Ovary (tissue), 9 donors: Measurements from ENCODE around the gene DDX47. TPM values are rescaled to one million over a fixed set of nuclear protein-coding genes. Genes with fewer than 3 reads are reported as not detected.

ENCODE experiments used
- DNase-seq, 5 donors: peaks; one replicate each; pipeline ENCODE4 v3.0.0-alpha.2; 2019 to 2020
- H3K27ac ChIP-seq, 2 donors: fragments of 200-600 bp; one replicate each; pipeline versions ENCODE4 v1.5.1 to v1.8.0; 2019 to 2022
- H3K27me3 ChIP-seq: fragments of 200-600 bp; one replicate; pipeline ENCODE4 v1.8.0; 2022
- H3K36me3 ChIP-seq: fragments of 200-600 bp; sonication (generic); one replicate; pipeline ENCODE4 v1.5.1; 2019
- H3K4me1 ChIP-seq: one replicate; pipeline ENCODE4 v1.8.1; 2013; ENCODE audit warnings: mild to moderate bottlenecking, moderate library complexity; ENCODE audit not compliant: insufficient read depth
- H3K4me3 ChIP-seq: fragments of 200-600 bp; sonication (generic); one replicate; pipeline ENCODE4 v1.5.1; 2017
- H3K9me3 ChIP-seq, 2 donors: fragments of 200-600 bp in 1 of 2; sonication (generic) in 1 of 2; one replicate each; pipeline versions ENCODE4 v1.5.1 to v1.8.1; 2013 to 2019; ENCODE audit warnings: mild to moderate bottlenecking in 1 of 2, moderate library complexity in 1 of 2
- EP300 ChIP-seq: sonication (generic); formaldehyde crosslinking; IDR thresholded peaks from one replicate; pipeline ENCODE4 v1.6.1; 2017; ENCODE audit warnings: antibody characterized with exemption
- POLR2A ChIP-seq: fragments of 450-650 bp; IDR thresholded peaks from one replicate; pipeline ENCODE4 v1.6.1; 2017; ENCODE audit warnings: antibody characterized with exemption, mild to moderate bottlenecking, moderate library complexity
- WGBS, 3 donors: extraction: QIAGEN DNeasy Blood & Tissue Kit in 1 of 3; methylation state at CpG; one replicate each; pipeline versions ENCODE4 v1.1.5 to v1.1.7; 2013 to 2017; 5-methylcytosine and 5-hydroxymethylcytosine counted together
- intact Hi-C, 4 donors: fragments of 100-400 bp; cut with DNase I; formaldehyde crosslinking; loops; one replicate each; pipeline versions ENCODE4 v1.11.0 to v1.15.1; 2022 to 2023
- polyA plus RNA-seq, 2 donors: library from polyadenylated mRNA; stranded (reverse); fragments of 200-250 nt in 1 of 2; fragments of 350-450 nt in 1 of 2; fragmentation: Illumina TruSeq in 1 of 2; extraction: RNeasy Lipid Tissue Mini Kit (QIAGEN cat#74804) in 1 of 2; gene quantifications; one replicate each; pipeline ENCODE4 v1.2.3, GENCODE V29; 2013 to 2014
- total RNA-seq, 7 donors: library from RNA; depleted of rRNA in 2 of 7; stranded (reverse); fragments of >200 nt in 2 of 7; fragmentation: NEBNext Ultra II Directional in 3 of 7; extraction: Animal tissue kit (Norgen Biotek cat#: 25700) in 3 of 7; gene quantifications; one replicate each; pipeline versions ENCODE4 v1.1.0 to v1.2.4, GENCODE V29; 2016 to 2023
- TF ChIP-seq, protein P1 (sequence below), 3 donors: fragments of 450-650 bp in 2 of 3; fragments of 200-600 bp in 1 of 3; IDR thresholded peaks; one replicate each; pipeline versions ENCODE4 v1.5.1 to v1.8.0; 2016 to 2022; ENCODE audit warnings: antibody characterized with exemption in 3 of 3, mild to moderate bottlenecking in 1 of 3
- donor health status: DM: no; HTN: no; CAD: no; lungs with moderate emphysema.
- donor health status: DM: no; HTN: no; CAD: no.
- donor health status: Bipolar disorder and iron deficiency.
- donor health status: DM: yes; HTN: yes; CAD: no.
- donor health status: DM: no; HTN: no; CAD: no.
- donor health status: DM: yes; HTN: yes; CAD: no.

Gene DDX47
- total and polyA plus RNA-seq, 9 donors = 38.6 to 71.7 (median 52.3) TPM

- Histone ChIP-seq H3K36me3 (no peaks in the 10 kb centered on the region), H3K27ac (no peak overlapping the region), H3K9me3 (no peaks in the 10 kb centered on the region), H3K4me3 (no peak overlapping the region), H3K27me3 (no peaks in the 10 kb centered on the region), H3K4me1 (peaks cover 2% of the 10 kb centered on the region)
- intact Hi-C loops = no loop called here
- WGBS, 3 donors = 86 to 88% (median 87%) methylated on average over 6 of the region's 6 CpGs
- TF ChIP-seq, protein P1, sequence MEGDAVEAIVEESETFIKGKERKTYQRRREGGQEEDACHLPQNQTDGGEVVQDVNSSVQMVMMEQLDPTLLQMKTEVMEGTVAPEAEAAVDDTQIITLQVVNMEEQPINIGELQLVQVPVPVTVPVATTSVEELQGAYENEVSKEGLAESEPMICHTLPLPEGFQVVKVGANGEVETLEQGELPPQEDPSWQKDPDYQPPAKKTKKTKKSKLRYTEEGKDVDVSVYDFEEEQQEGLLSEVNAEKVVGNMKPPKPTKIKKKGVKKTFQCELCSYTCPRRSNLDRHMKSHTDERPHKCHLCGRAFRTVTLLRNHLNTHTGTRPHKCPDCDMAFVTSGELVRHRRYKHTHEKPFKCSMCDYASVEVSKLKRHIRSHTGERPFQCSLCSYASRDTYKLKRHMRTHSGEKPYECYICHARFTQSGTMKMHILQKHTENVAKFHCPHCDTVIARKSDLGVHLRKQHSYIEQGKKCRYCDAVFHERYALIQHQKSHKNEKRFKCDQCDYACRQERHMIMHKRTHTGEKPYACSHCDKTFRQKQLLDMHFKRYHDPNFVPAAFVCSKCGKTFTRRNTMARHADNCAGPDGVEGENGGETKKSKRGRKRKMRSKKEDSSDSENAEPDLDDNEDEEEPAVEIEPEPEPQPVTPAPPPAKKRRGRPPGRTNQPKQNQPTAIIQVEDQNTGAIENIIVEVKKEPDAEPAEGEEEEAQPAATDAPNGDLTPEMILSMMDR (IDR thresholded peaks at IDR 0.05) = no peak
- TF ChIP-seq POLR2A (no peak), EP300 (no peak)
- DNase-seq = no peak
Measured at GRCh38 chr12:12821975-12822374, 8.8 kb downstream of the DDX47 start.

- TF ChIP-seq, protein P1 (IDR thresholded peaks at IDR 0.05) = no peak
- TF ChIP-seq POLR2A = no peak
- no peak for TF ChIP-seq EP300
- Histone ChIP-seq H3K27me3 (no peaks in the 10 kb centered on the region), H3K36me3 (no peaks in the 10 kb centered on the region)
Measured at GRCh38 chr12:12822886-12823285, 9.7 kb downstream of the DDX47 start.

GRCh38 chr12:12823300-12823699 is 10.2 kb downstream of the DDX47 start:
- H3K36me3 ChIP-seq = no peaks in the 10 kb centered on the region
- no peak overlapping the region for H3K27ac ChIP-seq
- intact Hi-C loops = no loop called here
- no peak for DNase-seq
- no peaks in the 10 kb centered on the region for H3K9me3 ChIP-seq
- H3K4me1 ChIP-seq = peaks cover 2% of the 10 kb centered on the region
- TF ChIP-seq EP300 (no peak), POLR2A (no peak)
- TF ChIP-seq, protein P1 (IDR thresholded peaks at IDR 0.05) = no peak
- 21 to 28% (median 26%) methylated on average over 2 of the region's 2 CpGs for WGBS, 3 donors
- no peaks in the 10 kb centered on the region for H3K27me3 ChIP-seq
- no peak overlapping the region for H3K4me3 ChIP-seq

More at GRCh38 chr12:12822886-12823285, 9.7 kb downstream of the DDX47 start:
- Histone ChIP-seq H3K4me1 (peaks cover 2% of the 10 kb centered on the region), H3K4me3 (no peak overlapping the region), H3K27ac (no peak overlapping the region), H3K9me3 (no peaks in the 10 kb centered on the region)
- DNase-seq = no peak
- intact Hi-C loops = no loop called here
- 85 to 88% (median 86%) methylated on average over 4 of the region's 4 CpGs for WGBS, 3 donors

DNA sequence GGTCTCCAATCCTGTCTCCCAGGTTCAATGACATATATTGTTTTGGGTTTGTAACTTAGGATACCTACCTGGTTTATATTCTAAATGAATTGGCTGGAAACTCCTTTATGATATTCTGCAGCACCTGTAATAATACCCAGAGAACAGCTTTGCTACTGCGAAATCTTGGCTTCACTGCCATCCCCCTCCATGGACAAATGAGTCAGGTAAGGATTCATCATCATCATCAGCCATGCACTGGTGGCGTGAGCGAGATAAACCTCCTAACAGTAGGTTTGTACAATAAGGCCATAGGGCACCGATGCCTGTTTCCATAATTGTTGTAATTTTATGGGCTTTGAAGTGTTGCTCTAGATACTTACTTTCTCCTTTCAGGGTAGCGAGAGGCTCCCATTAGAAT is 10.7 kb downstream of the DDX47 start:
- no peaks in the 10 kb centered on the region for H3K27me3 ChIP-seq
- intact Hi-C loops = no loop called here
- no peak for TF ChIP-seq EP300
- TF ChIP-seq, protein P1 (IDR thresholded peaks at IDR 0.05) = no peak
- no peak for DNase-seq
- 93 to 97% (median 95%) methylated on average over 5 of the region's 5 CpGs for WGBS, 3 donors
- no peak overlapping the region for H3K4me3 ChIP-seq
- no peaks in the 10 kb centered on the region for H3K36me3 ChIP-seq
- peaks cover under 1% of the 10 kb centered on the region for H3K4me1 ChIP-seq
- no peak overlapping the region for H3K27ac ChIP-seq
- no peaks in the 10 kb centered on the region for H3K9me3 ChIP-seq
